Keratinocyte (primary cell): ENCODE data around the gene SLC35G1. TPM values are rescaled to one million over a fixed set of nuclear protein-coding genes. Genes with fewer than 3 reads are reported as not detected.

Experiments used
- DNase-seq: peaks from one replicate; pipeline ENCODE4 v3.0.0-alpha.2; 2011; ENCODE audit warnings: low read depth, missing footprints, low spot score
- FAIRE-seq: peaks from 2 replicates; lab custom pipeline; 2011; peaks lifted over from hg19 to GRCh38; lab: Jason Lieb, UNC
- H2AFZ ChIP-seq: 2 replicates; pipeline ENCODE4 v1.6.0; 2012; ENCODE audit warnings: low read length, control low read depth, inconsistent platforms; ENCODE audit not compliant: control insufficient read depth
- H3K27ac ChIP-seq: 2 replicates; pipeline ENCODE4 v1.5.1; 2011; ENCODE audit warnings: low read length; ENCODE audit not compliant: control insufficient read depth, insufficient read depth
- H3K27me3 ChIP-seq: 3 replicates; pipeline ENCODE4 v1.6.0; 2011; ENCODE audit warnings: low read length; ENCODE audit not compliant: control insufficient read depth, insufficient read depth; ENCODE audit errors: extremely low read depth
- H3K36me3 ChIP-seq, 2 experiments: 2 replicates in 1 of 2; 3 replicates in 1 of 2; pipeline ENCODE4 v1.5.1; 2011; ENCODE audit warnings: low read length in 2 of 2, mild to moderate bottlenecking in 1 of 2; ENCODE audit not compliant: control insufficient read depth in 2 of 2, insufficient read depth in 2 of 2; ENCODE audit errors: extremely low read depth in 1 of 2
- H3K4me1 ChIP-seq: 3 replicates; pipeline ENCODE4 v1.5.1; 2011; ENCODE audit warnings: low read length; ENCODE audit not compliant: control insufficient read depth, insufficient read depth; ENCODE audit errors: extremely low read depth
- H3K4me2 ChIP-seq: 3 replicates; pipeline ENCODE4 v1.6.0; 2011; ENCODE audit warnings: low read depth, low read length; ENCODE audit not compliant: control insufficient read depth, insufficient read depth; ENCODE audit errors: extremely low read depth
- H3K4me3 ChIP-seq, 3 experiments: fragments of 200-600 bp in 1 of 3; sonication (generic) in 1 of 3; 2 replicates in 2 of 3; 3 replicates in 1 of 3; pipeline ENCODE4 v1.5.1; 2011 to 2016; ENCODE audit warnings: low read length in 3 of 3, mild to moderate bottlenecking in 3 of 3, control low read depth in 2 of 3, inconsistent platforms in 1 of 3, low read depth in 1 of 3, mixed read lengths in 1 of 3, mixed run types in 1 of 3, moderate library complexity in 1 of 3; ENCODE audit not compliant: control insufficient read depth in 2 of 3, insufficient read depth in 2 of 3; ENCODE audit errors: extremely low read depth in 1 of 3
- H3K79me2 ChIP-seq: 2 replicates; pipeline ENCODE4 v1.6.0; 2012; ENCODE audit warnings: low read length; ENCODE audit not compliant: control insufficient read depth, insufficient read depth
- H3K9ac ChIP-seq: 3 replicates; pipeline ENCODE4 v1.6.0; 2011; ENCODE audit warnings: low read length; ENCODE audit not compliant: control insufficient read depth, insufficient read depth; ENCODE audit errors: extremely low read depth
- H3K9me1 ChIP-seq: 3 replicates; pipeline ENCODE4 v1.6.0; 2011; ENCODE audit warnings: low read length; ENCODE audit not compliant: control insufficient read depth, insufficient read depth; ENCODE audit errors: extremely low read depth
- H3K9me3 ChIP-seq: 2 replicates; pipeline ENCODE4 v1.5.1; 2012; ENCODE audit warnings: low read depth, low read length; ENCODE audit not compliant: control insufficient read depth
- H4K20me1 ChIP-seq: 3 replicates; pipeline ENCODE4 v1.6.0; 2011; ENCODE audit warnings: low read length; ENCODE audit not compliant: control insufficient read depth, insufficient read depth; ENCODE audit errors: extremely low read depth
- EZH2 ChIP-seq: IDR thresholded peaks from one replicate; pipeline ENCODE4 v1.6.1; 2012; ENCODE audit warnings: inconsistent platforms, mild to moderate bottlenecking, low read length, moderate library complexity
- dilution Hi-C: fragments of 300-500 bp; cut with MboI; formaldehyde crosslinking; loops from one replicate; pipeline ENCODE4 v1.7.0; 2020; ENCODE audit warnings: low sequenced_read_pairs; ENCODE audit not compliant: extremely low pct_ligation_motif_present
- polyA plus RNA-seq, 5 experiments: library from polyadenylated mRNA; depleted of rRNA in 3 of 5; stranded (reverse) in 3 of 5; stranded (forward) in 1 of 5; unstranded in 1 of 5; fragments of >200 nt; gene quantifications; 1 replicate in 1 of 5; 2 replicates in 3 of 5; 3 replicates in 1 of 5; pipeline versions ENCODE4 v1.2.1 to v1.2.3, GENCODE V29; 2011 to 2012; ENCODE audit warnings: missing spikeins in 2 of 5, low read depth in 1 of 5, low replicate concordance in 1 of 5
- TF ChIP-seq, protein P1 (sequence below), 3 experiments: IDR thresholded peaks in 1 of 3; conservative IDR thresholded peaks in 1 of 3; optimal IDR thresholded peaks in 1 of 3; 2 replicates in 2 of 3; 3 replicates in 1 of 3; pipeline versions ENCODE3 to v1.5.1; 2011; ENCODE audit warnings: low read length in 3 of 3, mild to moderate bottlenecking in 3 of 3, moderate library complexity in 2 of 3, control low read depth in 1 of 3, inconsistent platforms in 1 of 3; ENCODE audit not compliant: insufficient read depth in 2 of 3; ENCODE audit errors: extremely low read depth in 1 of 3

The SLC35G1 gene
- polyA plus RNA-seq, 1 donor (not counting 4 experiments of a cell fraction or from before 2014, with no cell fraction given): 5.9 TPM

DNA sequence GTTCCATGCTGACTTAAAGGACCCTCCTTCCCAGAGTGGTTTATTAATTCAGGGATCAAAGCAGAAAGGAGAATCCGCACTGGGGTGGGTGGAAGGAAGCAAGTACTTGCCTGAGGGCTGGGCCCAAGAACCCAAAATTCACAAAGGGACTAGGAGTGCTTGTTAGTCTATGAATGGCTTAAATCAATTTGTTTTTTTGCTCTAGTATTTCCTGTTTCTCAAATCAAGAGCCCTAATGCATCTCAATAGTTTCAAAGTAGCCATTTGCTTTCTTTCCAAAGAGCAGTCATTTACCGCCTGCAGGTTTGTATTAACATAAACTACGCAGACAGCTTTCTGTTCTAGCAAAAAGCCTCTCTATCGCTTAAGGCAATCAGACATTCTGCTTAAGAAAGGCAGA, 44.2 kb upstream of the SLC35G1 start:
- Histone ChIP-seq H3K9ac (no peak overlapping the region), H2AFZ (no peak overlapping the region), H3K27ac (no peak overlapping the region), H3K4me2 (no peak overlapping the region), H3K27me3 (no peaks in the 10 kb centered on the region), H3K36me3 (no peaks in the 10 kb centered on the region), H3K9me1 (no peaks in the 10 kb centered on the region), H4K20me1 (no peaks in the 10 kb centered on the region), H3K9me3 (no peaks in the 10 kb centered on the region), H3K4me1 (no peaks in the 10 kb centered on the region), H3K4me3 (no peak overlapping the region), H3K79me2 (no peaks in the 10 kb centered on the region)
- TF ChIP-seq EZH2: no peak
- TF ChIP-seq, protein P1, sequence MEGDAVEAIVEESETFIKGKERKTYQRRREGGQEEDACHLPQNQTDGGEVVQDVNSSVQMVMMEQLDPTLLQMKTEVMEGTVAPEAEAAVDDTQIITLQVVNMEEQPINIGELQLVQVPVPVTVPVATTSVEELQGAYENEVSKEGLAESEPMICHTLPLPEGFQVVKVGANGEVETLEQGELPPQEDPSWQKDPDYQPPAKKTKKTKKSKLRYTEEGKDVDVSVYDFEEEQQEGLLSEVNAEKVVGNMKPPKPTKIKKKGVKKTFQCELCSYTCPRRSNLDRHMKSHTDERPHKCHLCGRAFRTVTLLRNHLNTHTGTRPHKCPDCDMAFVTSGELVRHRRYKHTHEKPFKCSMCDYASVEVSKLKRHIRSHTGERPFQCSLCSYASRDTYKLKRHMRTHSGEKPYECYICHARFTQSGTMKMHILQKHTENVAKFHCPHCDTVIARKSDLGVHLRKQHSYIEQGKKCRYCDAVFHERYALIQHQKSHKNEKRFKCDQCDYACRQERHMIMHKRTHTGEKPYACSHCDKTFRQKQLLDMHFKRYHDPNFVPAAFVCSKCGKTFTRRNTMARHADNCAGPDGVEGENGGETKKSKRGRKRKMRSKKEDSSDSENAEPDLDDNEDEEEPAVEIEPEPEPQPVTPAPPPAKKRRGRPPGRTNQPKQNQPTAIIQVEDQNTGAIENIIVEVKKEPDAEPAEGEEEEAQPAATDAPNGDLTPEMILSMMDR (optimal IDR thresholded peaks at IDR 0.05 in 1 of 3, IDR thresholded peaks at IDR 0.05 in 1 of 3, conservative IDR thresholded peaks at IDR 0.05 in 1 of 3; ENCODE audit: extremely low read depth in 1 of 3, insufficient read depth in 2 of 3, low read length in 3 of 3): no peak
- no peak for FAIRE-seq
- DNase-seq: no peak
- dilution Hi-C loops: no loop called here

DNA sequence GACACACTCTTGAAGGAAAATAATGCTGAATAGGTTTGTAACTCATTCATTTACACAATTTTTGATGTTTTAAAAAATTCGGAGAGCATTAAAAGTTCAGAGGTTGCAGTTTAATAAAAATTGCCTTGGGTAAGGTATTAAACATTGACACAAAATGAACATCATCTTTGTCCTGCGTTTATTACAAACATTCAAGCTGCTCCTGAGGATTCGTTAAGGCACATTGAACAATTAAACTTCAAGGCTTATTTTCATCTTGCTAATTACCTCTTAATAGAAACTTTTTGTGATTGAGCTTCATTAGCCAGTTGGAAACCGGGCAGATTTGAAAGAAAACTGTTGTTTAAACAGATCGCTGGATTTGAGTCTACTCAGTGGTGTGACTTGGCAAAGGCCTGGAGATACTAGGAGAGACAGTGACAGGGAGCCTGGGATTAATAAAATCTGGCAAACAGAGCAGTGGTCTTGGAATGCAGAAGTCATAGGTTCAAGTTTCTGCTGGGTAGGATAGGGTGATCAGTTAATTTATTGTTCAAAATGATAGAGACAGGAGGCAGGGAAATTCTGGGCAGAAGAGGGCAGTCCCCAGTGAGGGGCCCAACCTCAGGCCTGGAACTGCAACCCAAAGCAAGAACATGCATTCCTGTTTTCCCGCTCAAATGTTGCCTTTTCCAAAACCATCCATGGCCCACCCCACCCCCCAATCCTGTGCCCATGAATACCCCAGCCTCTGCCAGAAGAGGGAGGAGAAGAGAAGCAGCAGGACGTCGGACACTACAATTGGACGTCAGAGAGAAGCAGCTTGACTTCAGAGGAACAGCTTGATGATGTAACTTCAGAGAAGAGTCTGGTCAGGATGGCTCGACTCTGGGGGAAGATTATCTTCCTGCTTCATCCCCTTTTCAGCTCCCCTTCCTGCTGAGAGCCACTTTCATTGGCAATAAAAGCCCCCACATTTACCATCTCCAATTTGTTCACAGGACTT, 43.5 kb upstream of the SLC35G1 start:
- Histone ChIP-seq H3K36me3 (no peaks in the 10 kb centered on the region), H3K27me3 (no peaks in the 10 kb centered on the region), H3K9ac (no peak overlapping the region), H3K9me1 (no peaks in the 10 kb centered on the region), H3K4me1 (no peaks in the 10 kb centered on the region), H3K4me2 (no peak overlapping the region), H3K9me3 (no peaks in the 10 kb centered on the region), H2AFZ (no peak overlapping the region), H4K20me1 (no peaks in the 10 kb centered on the region), H3K79me2 (no peaks in the 10 kb centered on the region), H3K27ac (no peak overlapping the region), H3K4me3 (no peak overlapping the region)
- dilution Hi-C loops: no loop called here
- TF ChIP-seq, protein P1 (optimal IDR thresholded peaks at IDR 0.05 in 1 of 3, IDR thresholded peaks at IDR 0.05 in 1 of 3, conservative IDR thresholded peaks at IDR 0.05 in 1 of 3; ENCODE audit: extremely low read depth in 1 of 3, insufficient read depth in 2 of 3, low read length in 3 of 3): no peak
- TF ChIP-seq EZH2: no peak
- FAIRE-seq (no peak), DNase-seq (no peak)
